Measurements from ENCODE around the gene RXFP1.

- TF ChIP-seq CTCF (conservative IDR thresholded peaks at IDR 0.05; ENCODE audit: low read depth, low read length) (no peak), EZH2 (IDR thresholded peaks at IDR 0.05; ENCODE audit: borderline replicate concordance, low read depth, low read length, poor library complexity, severe bottlenecking) (no peak)
Observed at GRCh38 chr4:158625544-158625943, 103.9 kb downstream of the RXFP1 start.
